T-helper 9 cell (primary cell): ENCODE measurements around the gene MUC5AC.
"Not testable (repeated sequence)": the region's sequence is repeated elsewhere in the genome, so short reads cannot be mapped to it uniquely, and the experiment has no call there.

ENCODE experiments used
- DNase-seq: peaks from one replicate; pipeline ENCODE4 v3.0.0-alpha.2; 2020

MUC5AC gene

GRCh38 chr11:1148752-1149180, 9.0 kb upstream of the MUC5AC start:
- DNase-seq: no peak

DNA sequence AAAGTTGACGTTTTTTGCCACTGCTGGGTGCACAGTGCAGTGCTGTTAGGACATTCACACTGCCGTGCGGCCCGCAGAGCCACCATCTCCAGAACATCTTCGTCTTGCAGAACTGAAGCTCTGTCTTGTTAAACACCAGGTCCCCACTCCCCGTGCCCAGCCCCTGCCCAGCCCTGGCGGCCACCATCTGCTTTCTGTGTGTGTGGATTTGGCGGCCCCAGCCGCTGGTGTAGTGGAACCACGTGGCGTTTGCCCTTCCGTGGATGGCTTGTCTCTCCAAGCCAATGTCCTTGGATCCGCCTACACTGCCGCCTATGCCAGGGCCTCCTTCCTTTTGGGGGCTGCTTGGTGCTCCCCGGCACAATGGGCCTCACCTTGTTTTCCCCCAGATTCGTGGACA, 8.2 kb upstream of the MUC5AC start:
- DNase-seq: no peak

DNA sequence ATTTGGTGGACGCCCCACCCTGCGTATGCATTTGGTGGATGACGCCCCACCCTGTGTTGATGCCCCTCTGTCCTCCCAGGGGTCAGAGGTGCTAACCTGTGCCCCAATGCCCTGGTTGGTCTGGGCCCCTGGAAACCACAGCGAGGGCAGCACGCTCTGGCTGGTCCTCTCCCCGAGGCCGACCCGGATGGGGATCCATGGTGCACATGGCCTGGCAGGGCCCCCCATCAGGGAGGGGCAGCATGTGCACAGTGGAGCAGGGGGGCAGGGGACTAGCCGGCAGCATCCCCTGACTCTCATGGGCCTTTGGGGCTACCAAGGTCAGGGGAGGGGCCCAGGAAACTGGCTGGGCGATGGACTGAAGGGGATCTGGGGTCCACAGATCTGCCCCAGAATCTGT, 7.6 kb upstream of the MUC5AC start:
- DNase-seq: no peak

- DNase-seq: no peak
Measured at GRCh38 chr11:1150769-1151365, 6.9 kb upstream of the MUC5AC start.

DNA sequence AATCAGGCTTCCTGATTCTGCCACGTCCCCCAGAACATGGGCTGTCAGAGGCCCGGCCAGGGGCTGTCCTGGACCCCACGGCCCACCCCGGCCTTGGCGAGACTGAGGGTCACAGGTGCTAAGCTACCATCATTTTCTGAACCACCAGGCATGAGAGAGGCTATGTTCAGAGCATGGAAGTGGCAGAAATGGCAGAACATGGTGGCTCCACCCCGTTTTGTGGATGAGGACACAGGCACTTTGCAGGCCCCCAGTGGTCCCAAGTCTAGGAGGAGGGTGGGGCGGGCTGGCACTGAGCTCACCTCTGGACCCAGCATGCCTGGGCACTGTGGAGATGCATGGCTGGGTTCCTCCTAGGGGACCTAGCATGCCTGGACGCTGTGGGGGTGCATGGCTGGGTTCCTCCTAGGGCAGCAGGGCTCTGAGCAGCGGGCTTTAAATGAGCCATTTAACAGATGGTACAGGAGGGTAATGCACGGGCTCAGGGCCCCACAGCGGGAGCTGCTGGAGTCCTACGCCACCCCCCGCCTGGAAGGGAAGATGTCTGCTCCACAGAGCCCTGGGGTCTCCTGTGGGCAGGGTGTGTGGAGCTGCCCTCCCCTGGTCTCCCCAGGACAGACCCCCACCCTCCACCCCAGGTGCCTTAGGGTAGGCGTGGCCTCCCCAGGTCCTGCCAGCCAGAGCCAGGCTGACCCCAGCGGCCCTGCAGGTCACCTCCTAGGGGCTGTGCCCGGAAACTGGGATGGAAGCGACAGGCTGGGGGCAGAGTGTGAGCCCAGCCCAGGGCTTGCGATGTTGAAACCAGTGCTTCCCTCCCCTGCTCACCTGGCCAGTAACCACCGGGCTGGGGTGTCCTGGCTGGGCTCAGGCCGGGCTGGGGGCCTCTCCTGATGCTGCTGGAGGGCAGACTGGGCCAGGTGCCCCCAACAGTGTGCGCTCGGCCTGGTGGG, 6.1 kb upstream of the MUC5AC start:
- DNase-seq: no peak

DNA sequence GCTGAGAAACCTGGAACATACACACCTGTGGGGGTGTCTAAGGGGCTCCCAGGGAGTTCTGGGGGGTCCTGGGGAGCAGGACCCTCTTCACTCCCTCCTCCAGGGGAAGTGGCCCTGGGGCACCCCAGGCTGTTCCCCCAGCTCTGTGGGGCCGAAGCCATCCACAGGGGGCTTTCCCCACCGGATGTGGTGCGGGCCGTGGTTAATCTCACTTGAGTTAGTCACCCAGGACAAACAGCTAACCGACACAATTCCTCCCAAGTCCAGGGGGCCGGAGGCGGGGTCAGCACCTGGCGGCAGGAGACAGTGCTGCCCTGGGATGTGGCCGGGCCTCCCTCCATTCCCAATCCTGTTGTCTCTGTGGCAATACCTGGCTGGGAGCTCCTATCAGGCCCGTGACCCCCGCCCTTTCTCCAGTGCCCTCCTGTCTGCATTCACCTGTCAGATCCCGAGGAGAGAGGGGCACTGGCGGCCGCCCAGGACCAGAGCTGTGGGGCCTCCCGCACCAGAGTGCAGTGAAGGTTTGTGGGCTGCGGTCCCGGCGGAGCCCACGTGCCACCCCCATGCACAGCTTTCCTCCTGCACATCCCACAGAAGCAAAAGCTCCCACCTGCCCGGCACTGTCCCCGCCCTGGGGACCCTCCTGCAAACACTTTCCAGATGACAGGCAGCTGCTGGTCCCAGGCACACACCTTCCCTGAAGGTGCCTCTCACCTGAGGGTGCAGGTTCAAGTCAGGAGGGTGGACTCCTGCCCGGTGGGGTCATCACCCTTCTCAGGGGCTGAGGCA, 5.2 kb upstream of the MUC5AC start:
- no peak for DNase-seq

- no peak for DNase-seq
Measured at GRCh38 chr11:1153105-1153950, 4.4 kb upstream of the MUC5AC start.

GRCh38 chr11:1153951-1154493, 3.7 kb upstream of the MUC5AC start:
- DNase-seq: no peak

- not testable (repeated sequence) for DNase-seq
Measured at GRCh38 chr11:1154656-1155055, 3.1 kb upstream of the MUC5AC start.

DNA sequence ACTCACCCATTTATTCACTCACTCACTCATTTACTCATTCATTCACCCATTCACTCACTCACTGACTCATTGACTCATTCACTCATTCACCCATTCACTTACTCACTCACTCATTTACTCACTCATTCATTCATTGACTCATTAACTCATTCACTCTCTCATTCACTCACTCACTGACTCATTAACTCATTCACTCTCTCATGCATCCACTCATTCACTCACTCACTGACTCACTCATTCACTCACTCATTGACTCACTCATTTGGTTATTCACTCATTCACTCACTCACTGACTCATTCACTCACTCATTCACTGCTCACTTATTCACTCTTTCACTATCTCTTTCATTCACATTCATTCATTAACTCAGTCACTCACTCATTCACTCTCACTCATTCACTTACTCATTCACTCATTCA, 2.5 kb upstream of the MUC5AC start:
- DNase-seq: no peak

- no peak for DNase-seq
Measured at GRCh38 chr11:1156506-1157340, 1.0 kb upstream of the MUC5AC start.

- DNase-seq: no peak
Measured at GRCh38 chr11:1157341-1157644, 460 bp upstream of the MUC5AC start.

DNA sequence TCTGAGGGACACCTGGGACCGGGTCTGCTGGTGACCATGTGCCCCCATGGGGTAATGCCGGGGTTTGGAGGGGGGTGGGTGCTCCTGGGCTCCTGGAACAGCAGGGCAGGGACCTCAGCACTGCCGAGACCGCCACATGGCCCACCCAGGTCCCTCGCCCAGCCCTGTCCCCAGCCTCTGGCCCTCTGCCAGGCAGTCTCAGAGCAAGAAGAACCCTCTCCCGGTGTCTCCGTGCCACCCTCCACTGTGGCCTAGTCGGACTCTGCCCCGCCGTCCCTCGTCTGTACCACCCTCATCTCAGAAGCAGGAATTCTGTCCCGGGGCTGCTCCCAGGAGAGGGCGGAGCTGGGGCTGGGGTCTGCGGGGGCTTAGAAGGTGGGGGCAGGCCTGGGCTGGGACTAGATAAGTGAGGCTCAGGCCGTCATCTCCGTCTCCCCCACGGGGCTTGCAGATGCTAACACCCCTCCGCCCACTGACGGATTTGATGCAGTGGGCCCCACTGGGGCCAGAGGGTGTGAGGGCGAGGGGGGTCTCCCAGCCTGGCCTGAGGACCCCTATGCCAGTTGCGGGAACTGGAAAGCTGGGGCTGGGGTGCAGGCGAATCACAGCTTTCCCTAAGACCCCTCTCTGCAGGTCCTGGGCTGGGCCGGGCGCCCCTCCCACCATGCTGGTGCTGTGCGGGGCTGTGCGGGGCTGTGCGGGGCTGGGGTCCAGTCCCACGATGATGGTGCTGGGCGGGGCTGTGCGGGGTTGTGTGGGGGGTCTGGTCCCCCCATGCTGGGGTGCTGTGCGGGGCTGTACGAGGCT, 1.1 kb downstream of the MUC5AC start:
- no peak for DNase-seq

- DNase-seq: not testable (repeated sequence)
Measured at GRCh38 chr11:1159488-1160220, 1.9 kb downstream of the MUC5AC start.

DNA sequence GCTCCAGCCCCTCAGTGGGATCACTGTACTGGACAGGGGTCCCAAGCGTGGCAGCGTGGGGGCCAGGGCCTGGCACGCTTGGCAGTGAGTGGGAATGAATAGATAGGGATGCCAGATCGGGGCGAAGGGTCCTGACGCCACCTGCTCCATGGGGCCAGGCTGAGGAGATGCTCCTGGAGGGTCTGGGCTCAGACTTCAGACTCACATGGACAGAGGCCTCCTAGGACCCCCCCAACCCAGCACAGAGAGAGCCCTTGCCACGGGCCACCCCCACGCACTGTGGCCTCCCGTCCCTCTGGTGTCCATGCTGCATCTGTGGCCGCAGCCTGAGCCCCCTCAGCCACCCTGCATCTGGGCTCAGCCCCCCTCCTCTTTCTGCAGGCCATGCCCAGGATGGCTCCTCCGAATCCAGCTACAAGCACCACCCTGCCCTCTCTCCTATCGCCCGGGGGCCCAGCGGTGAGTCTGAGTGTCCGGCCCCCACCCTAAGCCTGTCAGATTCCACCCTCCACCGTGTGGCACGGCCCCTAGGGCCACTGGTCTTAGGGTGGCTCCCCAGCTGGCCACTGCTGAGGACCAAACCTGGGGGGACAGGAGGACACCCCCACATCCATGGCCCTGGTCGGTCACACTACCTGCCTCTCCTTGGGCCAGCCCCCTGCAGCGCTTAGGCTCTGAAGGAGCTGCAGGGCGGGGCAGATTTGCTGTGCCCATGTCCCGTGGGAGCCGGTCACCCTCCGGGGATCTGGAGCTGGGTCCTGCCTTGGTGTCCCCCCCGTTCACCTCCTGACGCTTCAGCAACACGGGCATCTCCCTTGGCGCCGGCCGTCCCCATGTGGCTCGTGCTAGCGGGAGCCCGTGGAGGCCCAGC, 2.7 kb downstream of the MUC5AC start:
- DNase-seq: no peak

DNA sequence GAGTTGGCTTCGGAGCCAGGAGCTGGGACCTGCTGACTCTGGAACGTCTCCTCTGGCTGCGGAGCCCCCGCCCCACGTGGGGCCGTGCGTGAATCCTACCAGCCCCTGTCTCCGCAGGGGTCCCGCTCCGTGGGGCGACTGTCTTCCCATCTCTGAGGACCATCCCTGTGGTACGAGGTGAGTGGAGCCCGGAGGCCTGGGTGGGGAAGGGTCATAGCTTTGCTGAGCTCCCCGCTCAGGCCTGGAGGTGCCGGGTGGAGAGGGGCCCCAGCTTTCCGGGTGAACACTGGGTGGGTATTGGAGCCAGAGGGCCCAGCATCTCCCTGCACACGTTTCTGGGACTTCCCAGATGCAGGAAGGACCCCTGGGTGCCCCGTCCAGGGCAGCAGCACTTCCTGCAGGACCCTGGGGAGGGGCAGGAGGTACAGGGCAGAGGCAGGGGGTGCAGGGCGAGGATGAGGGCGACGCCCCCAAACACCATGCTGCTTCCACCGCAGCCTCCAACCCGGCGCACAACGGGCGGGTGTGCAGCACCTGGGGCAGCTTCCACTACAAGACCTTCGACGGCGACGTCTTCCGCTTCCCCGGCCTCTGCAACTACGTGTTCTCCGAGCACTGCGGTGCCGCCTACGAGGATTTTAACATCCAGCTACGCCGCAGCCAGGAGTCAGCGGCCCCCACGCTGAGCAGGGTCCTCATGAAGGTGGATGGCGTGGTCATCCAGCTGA, 3.8 kb downstream of the MUC5AC start:
- DNase-seq: no peak

- no peak for DNase-seq
Measured at GRCh38 chr11:1162138-1162475, 4.4 kb downstream of the MUC5AC start.
